Muscle of back (tissue), 11 donors: ENCODE results near the gene GRAP2. TPM values are rescaled to one million over a fixed set of nuclear protein-coding genes. Genes with fewer than 3 reads are reported as not detected.

Source experiments
- DNase-seq, 3 donors: peaks; one replicate each; pipeline versions ENCODE4 v3.0.0 to v3.0.0-alpha.2; 2013
- polyA plus RNA-seq, 10 donors: library from polyadenylated mRNA; unstranded; fragments of 120-200 nt; gene quantifications; one replicate each; pipeline ENCODE4 v1.2.1, GENCODE V29; 2013; ENCODE audit not compliant: insufficient read length in 10 of 10

The GRAP2 gene
- polyA plus RNA-seq, 10 donors = 0.37 to 4.2 (median 0.62) TPM

DNA sequence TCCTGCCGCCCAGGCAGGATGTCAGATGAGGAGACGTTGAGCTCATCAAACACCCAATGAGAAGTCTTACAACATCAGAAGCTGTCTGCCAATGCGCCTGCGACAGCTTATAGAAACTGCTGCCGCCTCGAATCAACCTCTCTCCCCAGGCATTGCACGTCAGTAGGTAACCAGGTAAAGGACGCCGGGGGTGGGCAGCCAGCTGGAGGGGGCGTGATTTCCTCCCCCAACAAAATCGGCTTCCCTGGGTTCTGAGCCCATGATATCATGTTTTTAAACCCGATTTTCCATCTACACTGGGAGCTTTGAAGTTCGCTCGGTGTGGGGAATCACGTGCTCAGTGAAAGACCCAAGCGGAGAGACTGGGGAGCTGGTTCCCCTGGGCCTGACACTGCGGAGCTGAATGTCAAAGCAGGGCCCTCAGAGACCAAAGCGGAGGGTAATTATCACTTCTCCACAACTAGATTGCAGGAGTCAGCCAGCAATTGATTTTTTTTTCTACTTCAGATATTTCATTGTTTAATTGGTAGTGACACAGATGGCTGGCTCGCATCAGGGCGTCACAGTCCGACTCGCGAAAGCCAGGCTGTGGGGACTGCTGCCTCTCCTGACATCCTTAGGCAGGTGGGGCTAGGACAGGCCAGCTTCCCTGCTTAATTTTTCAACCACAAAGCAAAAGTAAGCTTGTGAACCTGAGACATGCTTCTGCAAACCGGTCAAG, 109.2 kb downstream of the GRAP2 start:
- DNase-seq = no peak

GRCh38 chr22:40010746-40011145, 109.9 kb downstream of the GRAP2 start:
- DNase-seq = no peak

DNA sequence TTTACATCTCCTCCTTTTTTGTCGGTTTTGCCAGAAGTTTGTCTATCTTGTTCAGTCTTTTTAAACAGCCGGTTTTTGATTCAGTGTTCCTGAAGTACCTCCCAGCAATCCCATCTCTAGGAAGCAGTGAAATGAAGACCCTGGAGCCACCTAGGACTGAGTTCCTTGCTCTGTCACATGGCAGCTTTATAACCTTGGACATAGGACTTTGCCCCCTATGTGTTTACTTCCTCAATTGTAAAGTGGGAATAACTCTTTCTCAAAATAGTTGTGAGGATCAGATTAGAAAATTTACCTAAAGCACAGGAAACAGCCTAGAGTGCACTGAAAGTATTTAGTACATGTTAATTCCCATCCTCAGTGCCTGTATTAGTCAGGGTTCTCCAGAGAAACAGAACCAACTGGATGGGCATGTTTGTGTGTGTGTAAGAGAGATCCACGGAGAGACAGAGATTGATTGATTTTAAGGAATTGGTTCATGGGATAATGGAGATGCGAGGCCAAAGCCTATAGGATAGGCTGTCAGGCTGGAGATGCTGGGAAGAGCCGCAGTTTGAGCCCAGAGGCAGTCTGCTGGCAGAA, 113.9 kb downstream of the GRAP2 start:
- no peak for DNase-seq

DNA sequence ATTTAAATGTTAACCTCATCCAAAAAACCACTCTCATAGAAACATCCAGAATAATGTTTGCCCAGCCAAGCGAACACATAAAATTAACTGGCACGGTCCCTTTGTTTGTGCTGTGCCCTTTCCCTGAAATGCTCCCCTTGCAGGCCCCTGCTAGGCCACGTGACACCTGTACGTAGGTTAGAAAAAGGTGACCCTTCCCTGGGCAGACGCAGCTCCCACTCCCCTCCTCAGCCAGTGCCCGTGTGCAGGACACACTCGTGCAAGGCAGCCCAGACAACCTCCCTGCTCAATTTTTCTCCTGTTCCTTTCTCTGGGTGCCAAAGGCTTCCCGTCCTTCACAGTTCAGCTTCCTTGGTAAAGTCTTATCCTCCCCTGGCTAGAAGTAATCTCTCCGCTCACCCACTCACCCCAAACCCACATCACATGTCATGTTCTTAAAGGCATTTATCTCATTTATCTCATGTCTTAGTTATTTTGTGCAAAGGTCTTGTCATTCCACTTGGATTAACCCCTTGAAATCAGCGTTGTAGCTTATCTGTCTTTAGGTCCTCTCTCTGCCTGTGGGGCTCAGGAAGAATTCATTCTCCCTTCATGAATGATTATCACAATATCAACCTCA, 114.6 kb downstream of the GRAP2 start:
- no peak for DNase-seq

DNA sequence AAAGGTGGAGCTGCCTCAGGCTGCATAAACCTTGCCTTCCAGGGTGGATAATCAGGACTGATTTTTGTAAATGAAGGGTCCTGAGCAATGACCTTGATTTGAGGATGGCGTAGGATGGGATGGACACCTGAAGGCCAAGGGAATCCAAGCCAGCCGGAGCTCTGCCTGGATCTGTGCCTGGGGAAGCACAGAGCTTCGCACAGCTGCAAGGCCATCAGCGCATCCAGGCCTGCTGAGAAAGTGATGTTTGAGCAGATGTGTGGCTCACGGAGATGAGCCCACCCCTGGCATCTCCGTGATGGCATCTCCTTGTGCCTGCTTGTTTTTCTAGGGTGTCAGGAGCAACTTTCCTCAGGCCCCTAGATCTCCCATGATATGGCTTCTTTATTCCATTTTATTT, 117.2 kb downstream of the GRAP2 start:
- DNase-seq = no peak

DNA sequence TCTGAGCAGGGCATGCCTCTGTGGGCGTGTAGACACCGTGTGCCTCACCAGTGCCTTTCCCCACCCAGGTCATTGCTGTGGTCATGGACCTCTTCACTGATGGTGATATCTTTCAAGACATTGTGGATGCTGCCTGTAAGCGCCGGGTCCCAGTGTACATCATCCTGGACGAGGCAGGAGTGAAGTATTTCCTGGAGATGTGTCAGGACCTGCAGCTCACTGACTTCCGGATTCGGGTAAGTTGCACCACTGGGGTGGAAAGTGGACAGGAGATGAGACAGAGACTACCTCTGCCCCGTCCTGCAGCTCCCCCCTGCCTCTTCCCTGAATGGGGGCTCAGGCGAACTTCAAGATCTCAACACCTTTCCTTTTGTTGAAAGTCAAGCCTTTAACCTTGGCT, 118.2 kb downstream of the GRAP2 start:
- no peak for DNase-seq

- DNase-seq = no peak
Measured at GRCh38 chr22:40020956-40021355, 120.1 kb downstream of the GRAP2 start.

GRCh38 chr22:40021401-40022000, 120.6 kb downstream of the GRAP2 start:
- DNase-seq = no peak

DNA sequence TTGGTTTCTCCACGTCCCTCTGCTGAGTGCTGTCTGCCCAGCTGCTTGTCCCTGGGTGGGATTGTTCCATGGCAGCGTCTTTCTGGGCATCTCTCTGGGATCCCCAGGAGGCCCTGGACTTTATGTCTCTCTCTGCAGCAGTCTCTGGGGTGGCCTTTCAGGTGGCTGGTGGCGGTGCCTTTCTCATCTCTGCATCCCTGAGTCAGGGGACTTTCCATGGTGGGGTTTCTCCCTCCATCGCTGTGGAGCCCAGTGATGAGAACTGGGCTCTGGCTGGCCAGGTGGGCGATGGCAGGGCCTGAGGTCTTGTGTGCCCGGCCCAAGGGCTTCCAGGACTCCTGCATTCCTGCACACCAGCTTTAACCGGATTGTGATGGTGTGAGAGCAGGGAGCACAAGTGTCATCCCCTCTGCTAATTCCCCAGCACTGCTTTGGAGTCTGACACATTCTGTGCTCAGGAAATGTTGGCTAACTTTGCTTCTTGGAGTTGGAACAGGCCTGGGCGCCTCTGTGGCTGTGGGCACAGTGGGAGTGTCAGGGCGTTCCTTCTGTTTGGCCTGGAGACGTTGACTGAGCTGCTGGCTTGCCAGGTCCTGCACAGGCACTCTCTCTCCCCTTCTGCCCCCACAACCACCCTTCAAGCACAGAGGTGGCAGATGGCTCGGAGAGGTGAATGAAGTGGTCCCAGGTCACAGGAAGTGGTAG, 121.8 kb downstream of the GRAP2 start:
- no peak for DNase-seq

Other genes with a start within 250 kb of the GRAP2 start
- gene ENTHD1, start 7.3 kb upstream of the GRAP2 start, polyA plus RNA-seq = not detected
- under 1 TPM in 5 of 10 donors, not detected in 5; 0.12 to 0.44 (median 0.18) TPM for gene TMA7B, start 59.3 kb downstream of the GRAP2 start, polyA plus RNA-seq
- gene FAM83F, start 93.9 kb downstream of the GRAP2 start, polyA plus RNA-seq = 1 to 10 TPM in 1 of 10 donors, under 1 TPM in 9; 0.08 to 1.0 (median 0.15) TPM